ENCODE measurements around the gene UGT2B15.
"Not testable (repeated sequence)": the region's sequence is repeated elsewhere in the genome, so short reads cannot be mapped to it uniquely, and the experiment has no call there.

The UGT2B15 gene

DNA sequence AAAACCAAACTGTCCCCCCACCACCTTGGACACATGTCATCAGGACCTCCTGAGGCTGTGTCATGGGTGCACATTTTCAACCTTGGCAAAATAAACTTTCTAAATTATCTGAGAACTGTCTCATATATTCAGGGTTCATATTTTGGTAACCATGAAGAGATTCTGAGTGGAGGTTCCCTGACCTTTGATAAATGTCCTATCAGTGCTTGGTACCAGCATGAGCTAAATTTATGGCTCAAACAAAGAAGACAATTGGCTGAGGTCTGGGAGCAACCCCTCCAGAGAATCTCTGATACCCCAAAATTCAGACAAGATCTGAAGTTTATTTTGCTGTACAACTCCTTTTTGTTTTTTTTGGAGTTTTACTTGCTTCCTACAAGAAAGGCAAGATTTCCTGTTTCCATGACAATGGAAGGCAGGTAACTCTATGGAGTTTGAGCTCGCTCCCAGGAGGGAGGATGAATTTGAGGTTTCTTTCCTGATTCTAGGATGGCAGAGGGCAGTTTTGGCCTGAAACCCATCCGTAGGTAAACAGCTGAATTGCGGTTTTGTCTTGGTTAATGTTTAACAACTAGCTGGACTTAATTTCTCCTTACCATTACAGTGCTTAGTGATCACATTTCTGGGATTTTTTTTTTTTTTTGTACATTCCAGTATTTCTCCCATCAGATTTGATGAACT is 14.5 kb downstream of the UGT2B15 start:
- no peak for DNase-seq

GRCh38 chr4:68654946-68655721 is 15.3 kb downstream of the UGT2B15 start:
- no peak for DNase-seq

GRCh38 chr4:68651932-68652331 is 18.5 kb downstream of the UGT2B15 start:
- DNase-seq: no peak

- no peak for DNase-seq
Measured at GRCh38 chr4:68630371-68630770, 40.1 kb downstream of the UGT2B15 start.

GRCh38 chr4:68622731-68623130 is 47.7 kb downstream of the UGT2B15 start:
- not testable (repeated sequence) for DNase-seq

DNA sequence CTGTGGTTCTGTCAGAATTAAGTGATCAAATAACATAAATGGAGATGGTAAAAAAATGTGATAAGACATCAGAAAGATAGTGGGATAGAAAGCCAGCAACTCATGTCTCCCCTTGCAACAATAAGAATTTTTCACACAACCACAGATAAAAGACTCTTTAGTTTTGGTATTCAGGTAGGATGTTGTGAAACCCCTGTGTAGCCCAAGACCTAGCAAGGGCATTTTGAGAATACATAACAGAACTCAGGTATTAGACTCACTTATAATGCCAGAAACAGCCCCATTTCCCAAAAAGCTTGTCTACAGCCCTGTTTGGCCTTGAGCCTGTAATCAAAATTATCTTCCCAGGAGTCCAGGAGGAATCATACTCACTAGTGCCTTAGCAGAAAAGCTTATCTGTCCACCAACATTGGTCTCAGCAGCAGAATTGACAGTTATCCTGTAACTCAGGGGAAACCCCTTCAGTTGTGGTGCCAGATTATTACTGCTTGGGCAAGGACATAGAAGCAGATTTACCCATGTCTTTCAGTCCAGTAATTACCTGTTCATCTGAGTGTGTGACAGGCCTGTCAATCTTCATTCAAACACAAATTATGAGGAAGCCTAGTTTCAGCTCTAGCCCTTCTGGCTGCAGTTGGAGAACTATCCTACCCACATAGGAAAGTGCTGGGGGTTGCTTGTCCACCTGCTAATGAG is 53.3 kb downstream of the UGT2B15 start:
- no peak for DNase-seq

DNA sequence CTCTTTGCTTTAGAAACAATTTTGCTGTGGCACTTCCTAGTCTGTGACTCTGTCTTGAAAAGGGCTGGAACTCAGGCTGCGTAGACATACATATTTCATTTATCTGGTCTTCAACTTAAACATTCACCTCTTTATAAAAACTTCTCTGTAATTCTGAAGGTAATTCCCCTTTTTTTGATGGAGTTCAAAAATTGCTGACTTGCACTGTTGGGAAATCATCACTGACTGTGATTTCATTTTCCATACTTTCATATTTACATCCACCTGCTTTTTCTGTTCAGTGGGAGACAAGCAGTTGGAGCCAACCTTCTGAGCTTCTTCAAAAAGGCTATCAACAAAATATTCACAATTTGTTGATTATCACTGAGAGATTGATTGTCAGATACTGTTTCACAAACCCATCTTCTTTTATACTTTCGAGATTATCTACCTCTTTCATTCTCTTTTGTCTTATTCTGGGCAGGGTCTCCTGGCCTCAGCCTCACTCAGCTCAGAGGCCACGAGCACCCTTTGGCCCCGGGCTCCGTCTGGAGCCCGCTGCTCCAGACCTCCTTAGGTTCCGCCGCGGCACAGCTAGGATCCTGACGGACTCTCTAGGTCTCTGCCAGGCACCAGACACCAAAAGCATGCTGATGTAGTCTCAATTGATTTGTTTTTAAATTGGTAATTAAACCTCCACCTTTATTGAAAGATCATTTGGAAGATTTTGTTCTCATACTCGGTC is 54.6 kb downstream of the UGT2B15 start:
- no peak for DNase-seq

DNA sequence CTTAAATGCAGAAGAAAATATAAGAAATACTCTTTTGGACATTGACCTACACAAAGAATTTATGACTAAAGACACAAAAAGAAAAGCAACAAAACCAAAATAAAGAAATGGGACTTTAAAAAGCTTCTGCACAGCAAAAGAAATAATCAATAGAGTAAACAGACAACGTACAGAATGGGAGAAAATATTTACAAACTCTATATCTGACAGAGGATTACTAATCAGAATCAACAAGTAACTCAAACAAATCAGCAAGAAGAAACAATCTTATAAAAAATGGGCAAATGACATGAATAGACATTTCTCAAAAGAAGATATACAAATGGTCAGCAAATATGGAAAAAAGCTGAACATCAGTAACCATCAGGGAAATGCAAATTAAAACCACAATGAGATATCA is 56.7 kb downstream of the UGT2B15 start:
- no peak for DNase-seq

- DNase-seq: no peak
Measured at GRCh38 chr4:68606240-68606639, 64.2 kb downstream of the UGT2B15 start.

GRCh38 chr4:68599150-68599549 is 71.3 kb downstream of the UGT2B15 start:
- DNase-seq: no peak

DNA sequence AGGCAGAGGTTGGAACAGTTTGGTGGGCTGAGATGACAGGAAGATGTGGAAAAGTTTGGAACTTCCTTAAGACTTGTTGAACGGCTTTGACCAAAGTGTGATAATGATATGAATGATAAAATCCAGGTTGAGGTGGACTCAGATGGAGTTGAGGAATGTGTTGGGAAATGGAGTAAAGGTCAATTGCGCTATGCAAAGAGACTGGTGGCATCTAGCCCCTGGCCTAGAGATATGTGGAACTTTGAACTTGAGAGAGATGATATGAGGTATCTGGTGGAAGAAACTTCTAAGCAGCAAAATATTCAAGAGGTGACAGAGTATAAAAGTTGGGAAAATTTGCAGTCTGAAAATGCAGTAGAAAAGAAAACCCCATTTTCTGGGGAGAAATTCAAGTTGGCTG is 73.0 kb downstream of the UGT2B15 start:
- DNase-seq: no peak

All from activated effector memory CD4-positive, alpha-beta T cell treated with Interleukin-2 at 50 U/mL for 16 hours (primary cell).